H9 (cell line): ENCODE measurements around the gene PPARD. TPM values are rescaled to one million over a fixed set of nuclear protein-coding genes. Genes with fewer than 3 reads are reported as not detected.

Experiments used
- DNase-seq: peaks from one replicate; pipeline ENCODE4 v3.0.0-alpha.2; 2017
- H2AFZ ChIP-seq: one replicate; pipeline ENCODE4 v1.6.1; 2013; ENCODE audit warnings: mild to moderate bottlenecking, low read length, control low read depth, moderate library complexity
- H2AK5ac ChIP-seq: 2 replicates; pipeline ENCODE4 v1.6.1; 2013; ENCODE audit warnings: low read length, control low read depth, mixed read lengths; ENCODE audit not compliant: insufficient read length
- H2BK120ac ChIP-seq: one replicate; pipeline ENCODE4 v1.6.1; 2013; ENCODE audit warnings: low read depth, mild to moderate bottlenecking, low read length, control low read depth, inconsistent platforms; ENCODE audit not compliant: poor library complexity, severe bottlenecking
- H2BK12ac ChIP-seq: 2 replicates; pipeline ENCODE4 v1.6.1; 2013; ENCODE audit warnings: low read length, control low read depth, mixed read lengths, low read depth; ENCODE audit not compliant: insufficient read length
- H2BK15ac ChIP-seq: 2 replicates; pipeline ENCODE4 v1.6.1; 2013; ENCODE audit warnings: low read depth, low read length, control low read depth
- H2BK20ac ChIP-seq: one replicate; pipeline ENCODE4 v1.6.1; 2013; ENCODE audit warnings: low read depth, mild to moderate bottlenecking, low read length, control low read depth, inconsistent platforms; ENCODE audit not compliant: poor library complexity, severe bottlenecking
- H2BK5ac ChIP-seq: 2 replicates; pipeline ENCODE4 v1.6.1; 2013; ENCODE audit warnings: low read length, control low read depth, mixed read lengths; ENCODE audit not compliant: insufficient read length
- H3K14ac ChIP-seq: 2 replicates; pipeline ENCODE4 v1.6.1; 2013; ENCODE audit warnings: low read length, control low read depth; ENCODE audit not compliant: insufficient read depth
- H3K18ac ChIP-seq: 2 replicates; pipeline ENCODE4 v1.6.1; 2013; ENCODE audit warnings: low read depth, mild to moderate bottlenecking, mixed read lengths, low read length, control low read depth; ENCODE audit not compliant: insufficient read length
- H3K23ac ChIP-seq: 2 replicates; pipeline ENCODE4 v1.6.1; 2013; ENCODE audit warnings: low read length, control low read depth, mixed read lengths, low read depth; ENCODE audit not compliant: insufficient read length
- H3K23me2 ChIP-seq: 2 replicates; pipeline ENCODE4 v1.6.1; 2013; ENCODE audit warnings: low read depth, mild to moderate bottlenecking, mixed read lengths, low read length, control low read depth; ENCODE audit not compliant: insufficient read length, poor library complexity, severe bottlenecking
- H3K27ac ChIP-seq: 2 replicates; pipeline ENCODE4 v1.5.1; 2013; ENCODE audit warnings: low read length, control low read depth, mixed read lengths, low read depth; ENCODE audit not compliant: insufficient read length
- H3K27me3 ChIP-seq: 2 replicates; pipeline ENCODE4 v1.6.1; 2013; ENCODE audit warnings: low read length, control low read depth, inconsistent platforms; ENCODE audit not compliant: insufficient read depth
- H3K4ac ChIP-seq: 2 replicates; pipeline ENCODE4 v1.6.1; 2013; ENCODE audit warnings: low read depth, mild to moderate bottlenecking, control low read depth, inconsistent platforms, low read length, moderate library complexity
- H3K4me1 ChIP-seq: 2 replicates; pipeline ENCODE4 v1.6.1; 2013; ENCODE audit warnings: low read length, control low read depth, inconsistent platforms; ENCODE audit not compliant: insufficient read depth
- H3K4me2 ChIP-seq: 2 replicates; pipeline ENCODE4 v1.6.1; 2013; ENCODE audit warnings: low read length, control low read depth, mixed read lengths; ENCODE audit not compliant: insufficient read length, insufficient read depth
- H3K56ac ChIP-seq: 2 replicates; pipeline ENCODE4 v1.6.1; 2013; ENCODE audit warnings: low read depth, mild to moderate bottlenecking, mixed read lengths, low read length, control low read depth; ENCODE audit not compliant: insufficient read length
- H3K79me1 ChIP-seq: 2 replicates; pipeline ENCODE4 v1.6.1; 2013; ENCODE audit warnings: low read depth, mild to moderate bottlenecking, moderate library complexity, low read length, control low read depth, inconsistent platforms; ENCODE audit not compliant: insufficient read depth, poor library complexity, severe bottlenecking
- H3K79me2 ChIP-seq: 2 replicates; pipeline ENCODE4 v1.6.1; 2013; ENCODE audit warnings: low read length, control low read depth, inconsistent platforms; ENCODE audit not compliant: insufficient read depth
- H3K9ac ChIP-seq: 2 replicates; pipeline ENCODE4 v1.6.1; 2013; ENCODE audit warnings: low read length, control low read depth, mixed read lengths; ENCODE audit not compliant: insufficient read length; ENCODE audit errors: extremely low read depth
- H3K9me3 ChIP-seq: one replicate; pipeline ENCODE4 v1.6.1; 2013; ENCODE audit warnings: low read depth, low read length, inconsistent platforms; ENCODE audit not compliant: control insufficient read depth
- H3T11ph ChIP-seq: one replicate; pipeline ENCODE4 v1.6.1; 2013; ENCODE audit warnings: mild to moderate bottlenecking, low read length, control low read depth, inconsistent platforms
- H4K20me1 ChIP-seq: one replicate; pipeline ENCODE4 v1.6.1; 2013; ENCODE audit not compliant: control insufficient read depth, insufficient read length, insufficient read depth
- H4K5ac ChIP-seq: 2 replicates; pipeline ENCODE4 v1.6.1; 2013; ENCODE audit warnings: low read depth, mild to moderate bottlenecking, mixed read lengths, low read length, control low read depth; ENCODE audit not compliant: insufficient read length
- H4K8ac ChIP-seq: replicated peaks from 2 replicates; pipeline ENCODE4 v1.6.1; 2013; ENCODE audit warnings: low read length, control low read depth, mixed read lengths, low read depth; ENCODE audit not compliant: insufficient read length
- H4K91ac ChIP-seq: 2 replicates; pipeline ENCODE4 v1.6.1; 2013; ENCODE audit warnings: low read depth, mild to moderate bottlenecking, moderate library complexity, mixed read lengths, low read length, control low read depth; ENCODE audit not compliant: insufficient read length
- H3K27ac Mint-ChIP-seq, 3 experiments: 2 replicates in 2 of 3; 3 replicates in 1 of 3; pipeline ENCODE4 v1.8.0; 2020 to 2021; ENCODE audit warnings: mixed read lengths in 3 of 3, mild to moderate bottlenecking in 1 of 3, moderate library complexity in 1 of 3
- H3K27me3 Mint-ChIP-seq: 2 replicates; pipeline ENCODE4 v1.8.0; 2021; ENCODE audit warnings: low read depth, mild to moderate bottlenecking, moderate library complexity, mixed read lengths
- H3K36me3 Mint-ChIP-seq, 3 experiments: 2 replicates in 2 of 3; 3 replicates in 1 of 3; pipeline ENCODE4 v1.8.0; 2020 to 2021; ENCODE audit warnings: low read depth in 3 of 3, mixed read lengths in 3 of 3; ENCODE audit not compliant: insufficient read depth in 1 of 3
- H3K4me1 Mint-ChIP-seq, 2 experiments: 2 replicates each; pipeline ENCODE4 v1.8.0; 2020; ENCODE audit warnings: mixed read lengths in 2 of 2
- H3K4me3 Mint-ChIP-seq, 2 experiments: 2 replicates in 1 of 2; 3 replicates in 1 of 2; pipeline ENCODE4 v1.8.0; 2020 to 2021; ENCODE audit warnings: mild to moderate bottlenecking in 2 of 2, mixed read lengths in 2 of 2, moderate library complexity in 1 of 2
- H3K9me3 Mint-ChIP-seq, 2 experiments: 2 replicates in 1 of 2; 3 replicates in 1 of 2; pipeline ENCODE4 v1.8.0; 2020; ENCODE audit warnings: mild to moderate bottlenecking in 2 of 2, mixed read lengths in 2 of 2, moderate library complexity in 1 of 2
- WGBS: extraction: QIAGEN DNeasy Blood & Tissue Kit; methylation state at CpG from one replicate; pipeline ENCODE4 v1.1.7; 2013; ENCODE audit warnings: missing lambda C conversion rate, low lambda C conversion rate, mixed read lengths; ENCODE audit not compliant: insufficient read length; ENCODE audit errors: extremely low coverage; 5-methylcytosine and 5-hydroxymethylcytosine counted together
- total RNA-seq: library from RNA; stranded (reverse); gene quantifications from 2 replicates; pipeline ENCODE4 v1.2.1, GENCODE V29; 2021
- TF ChIP-seq, protein P1 (sequence below): fragments of 200-600 bp; sonication (generic); conservative IDR thresholded peaks from 3 replicates; pipeline ENCODE4 v1.8.0; 2021; ENCODE audit warnings: antibody characterized with exemption, mild to moderate bottlenecking

Gene PPARD
- total RNA-seq, 1 experiment from 2014 or later: 11.7 TPM

DNA sequence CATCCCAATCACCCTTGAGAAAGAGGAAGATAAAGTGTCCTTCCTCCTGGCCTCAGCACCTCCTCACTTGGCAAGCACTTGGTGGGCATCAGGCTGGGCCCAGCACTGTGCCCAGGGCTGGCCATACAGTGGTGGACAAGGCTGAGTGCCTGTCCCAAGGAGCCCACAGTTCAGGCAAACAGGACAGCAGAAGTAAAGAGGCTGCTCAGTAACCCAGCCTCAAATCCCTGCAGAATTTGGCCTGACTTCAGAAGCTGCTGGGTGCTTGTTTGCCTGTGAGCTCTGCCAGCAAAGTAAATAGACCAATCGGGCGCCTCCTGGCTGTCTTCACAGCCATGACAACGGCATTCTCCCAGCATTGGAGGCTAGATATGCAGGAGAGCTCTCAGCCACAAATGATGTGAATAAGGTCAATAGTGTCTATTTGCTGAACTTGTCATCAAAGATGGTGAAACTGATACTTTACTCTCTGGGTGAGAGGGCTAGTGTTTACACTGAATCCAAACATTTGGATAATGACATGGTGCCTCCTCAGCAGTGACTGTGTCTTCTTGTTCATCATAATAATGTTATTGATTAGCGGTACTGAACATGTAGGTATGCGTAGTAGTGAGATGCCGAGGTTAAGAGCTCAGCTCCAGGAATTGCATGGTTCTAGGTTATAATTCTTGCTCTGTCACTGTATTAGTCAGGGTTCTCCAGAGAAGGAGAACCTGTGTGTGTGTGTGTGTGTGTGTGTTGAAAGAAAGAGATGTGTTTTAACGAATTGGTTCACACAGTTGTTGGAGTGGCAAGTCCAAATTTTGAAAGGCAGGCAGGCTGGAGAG lies 72.9 kb downstream of the PPARD start:
- Histone ChIP-seq H3K14ac (no peak overlapping the region), H4K20me1 (no peaks in the 10 kb centered on the region), H2BK20ac (no peak overlapping the region), H3T11ph (no peak overlapping the region), H4K5ac (no peak overlapping the region), H2BK120ac (no peak overlapping the region), H4K8ac (no peak overlapping the region), H3K27me3 (no peaks in the 10 kb centered on the region), H2BK12ac (no peak overlapping the region), H2AK5ac (no peak overlapping the region), H3K56ac (no peak overlapping the region), H3K79me1 (no peaks in the 10 kb centered on the region), H3K23ac (no peak overlapping the region), H2BK5ac (no peak overlapping the region), H4K91ac (no peak overlapping the region), H2AFZ (no peak overlapping the region), H3K9me3 (no peaks in the 10 kb centered on the region), H3K27ac (no peak overlapping the region), H3K79me2 (no peaks in the 10 kb centered on the region), H3K18ac (no peak overlapping the region), H3K4me2 (no peak overlapping the region), H3K4me1 (peaks cover 10% of the 10 kb centered on the region; the same call in 1 of the 2 replicates), H3K9ac (no peak overlapping the region), H3K23me2 (no peaks in the 10 kb centered on the region), H3K4ac (no peak overlapping the region), H2BK15ac (no peak overlapping the region)
- TF ChIP-seq, protein P1, sequence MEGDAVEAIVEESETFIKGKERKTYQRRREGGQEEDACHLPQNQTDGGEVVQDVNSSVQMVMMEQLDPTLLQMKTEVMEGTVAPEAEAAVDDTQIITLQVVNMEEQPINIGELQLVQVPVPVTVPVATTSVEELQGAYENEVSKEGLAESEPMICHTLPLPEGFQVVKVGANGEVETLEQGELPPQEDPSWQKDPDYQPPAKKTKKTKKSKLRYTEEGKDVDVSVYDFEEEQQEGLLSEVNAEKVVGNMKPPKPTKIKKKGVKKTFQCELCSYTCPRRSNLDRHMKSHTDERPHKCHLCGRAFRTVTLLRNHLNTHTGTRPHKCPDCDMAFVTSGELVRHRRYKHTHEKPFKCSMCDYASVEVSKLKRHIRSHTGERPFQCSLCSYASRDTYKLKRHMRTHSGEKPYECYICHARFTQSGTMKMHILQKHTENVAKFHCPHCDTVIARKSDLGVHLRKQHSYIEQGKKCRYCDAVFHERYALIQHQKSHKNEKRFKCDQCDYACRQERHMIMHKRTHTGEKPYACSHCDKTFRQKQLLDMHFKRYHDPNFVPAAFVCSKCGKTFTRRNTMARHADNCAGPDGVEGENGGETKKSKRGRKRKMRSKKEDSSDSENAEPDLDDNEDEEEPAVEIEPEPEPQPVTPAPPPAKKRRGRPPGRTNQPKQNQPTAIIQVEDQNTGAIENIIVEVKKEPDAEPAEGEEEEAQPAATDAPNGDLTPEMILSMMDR: peak; percentile 72
- peak overlapping the region in 2 of 3 experiments; percentile 29 to 57; a peak in 4 of 7 replicates for H3K27ac Mint-ChIP-seq
- H3K4me3 Mint-ChIP-seq: no peak overlapping the region
- peak; percentile 72 for DNase-seq
- peaks cover 2 to 11% (median 7%) of the 10 kb centered on the region in 3 experiments; a peak in 6 of 7 replicates for H3K36me3 Mint-ChIP-seq
- H3K9me3 Mint-ChIP-seq: no peaks in the 10 kb centered on the region
- no CpG with 5 or more reads among the region's 7 CpGs for WGBS
- H3K27me3 Mint-ChIP-seq: no peaks in the 10 kb centered on the region
- peaks cover 21 to 22% of the 10 kb centered on the region in 2 experiments for H3K4me1 Mint-ChIP-seq
